Fibroblast of the conjunctiva (primary cell): ENCODE measurements around the gene BCAR3.
A peak's percentile ranks its signal among the peaks of the same experiment; 100 is the strongest.

Source experiments
- DNase-seq: peaks from one replicate; pipeline ENCODE4 v3.0.0-alpha.2; 2010; ENCODE audit warnings: low read depth

Gene BCAR3

GRCh38 chr1:93614986-93615581, 66.6 kb downstream of the BCAR3 start:
- DNase-seq = peak; percentile 67

- DNase-seq = no peak
Measured at GRCh38 chr1:93614541-93614940, 67.1 kb downstream of the BCAR3 start.

- DNase-seq = peak; percentile 70
Measured at GRCh38 chr1:93613898-93614297, 67.7 kb downstream of the BCAR3 start.

GRCh38 chr1:93612510-93612909, 69.1 kb downstream of the BCAR3 start:
- no peak for DNase-seq

GRCh38 chr1:93611668-93612067, 70.0 kb downstream of the BCAR3 start:
- DNase-seq = no peak

GRCh38 chr1:93609536-93609935, 72.1 kb downstream of the BCAR3 start:
- no peak for DNase-seq

- no peak for DNase-seq
Measured at GRCh38 chr1:93608187-93609109, 73.2 kb downstream of the BCAR3 start.

- no peak for DNase-seq
Measured at GRCh38 chr1:93607814-93608186, 73.8 kb downstream of the BCAR3 start.

- DNase-seq = peak; percentile 83
Measured at GRCh38 chr1:93605812-93606512, 75.7 kb downstream of the BCAR3 start.

- no peak for DNase-seq
Measured at GRCh38 chr1:93605026-93605568, 76.5 kb downstream of the BCAR3 start.

GRCh38 chr1:93604411-93604810, 77.2 kb downstream of the BCAR3 start:
- no peak for DNase-seq

- no peak for DNase-seq
Measured at GRCh38 chr1:93603601-93604000, 78.0 kb downstream of the BCAR3 start.

- DNase-seq = no peak
Measured at GRCh38 chr1:93603106-93603505, 78.5 kb downstream of the BCAR3 start.

GRCh38 chr1:93602101-93602500, 79.5 kb downstream of the BCAR3 start:
- no peak for DNase-seq

- DNase-seq = no peak
Measured at GRCh38 chr1:93601686-93602085, 80.0 kb downstream of the BCAR3 start.

- no peak for DNase-seq
Measured at GRCh38 chr1:93600663-93601062, 81.0 kb downstream of the BCAR3 start.

GRCh38 chr1:93599479-93599878, 82.2 kb downstream of the BCAR3 start:
- no peak for DNase-seq

GRCh38 chr1:93598861-93599439, 82.7 kb downstream of the BCAR3 start:
- DNase-seq = no peak

- no peak for DNase-seq
Measured at GRCh38 chr1:93598396-93598795, 83.2 kb downstream of the BCAR3 start.

GRCh38 chr1:93597709-93598108, 83.9 kb downstream of the BCAR3 start:
- no peak for DNase-seq

GRCh38 chr1:93596329-93597089, 85.1 kb downstream of the BCAR3 start:
- DNase-seq = no peak

- no peak for DNase-seq
Measured at GRCh38 chr1:93595743-93596142, 85.9 kb downstream of the BCAR3 start.
